Spleen (tissue), 11 donors: ENCODE results near the gene RDH11. TPM values are rescaled to one million over a fixed set of nuclear protein-coding genes. Genes with fewer than 3 reads are reported as not detected.

Source experiments
- DNase-seq: peaks from one replicate; pipeline ENCODE4 v3.0.0-alpha.2; 2020
- H3K27ac ChIP-seq, 8 donors: fragments of 200-600 bp; sonication (generic) in 7 of 8; 1 replicate in 4 of 8; 2 replicates in 4 of 8; pipeline versions ENCODE4 v1.5.0 to v1.8.0; 2016 to 2021; ENCODE audit warnings: inconsistent platforms in 4 of 8, mild to moderate bottlenecking in 4 of 8, moderate library complexity in 1 of 8
- H3K27me3 ChIP-seq, 7 donors: fragments of 200-600 bp; sonication (generic) in 6 of 7; replicated peaks in 1 of 7; 1 replicate in 4 of 7; 2 replicates in 3 of 7; pipeline versions ENCODE4 v1.5.0 to v1.8.0; 2016 to 2021; ENCODE audit warnings: inconsistent platforms in 3 of 7, mild to moderate bottlenecking in 1 of 7
- H3K36me3 ChIP-seq, 6 donors: fragments of 200-600 bp; sonication (generic) in 5 of 6; 1 replicate in 4 of 6; 2 replicates in 2 of 6; pipeline versions ENCODE4 v1.5.0 to v1.8.0; 2016 to 2021; ENCODE audit warnings: inconsistent platforms in 2 of 6
- H3K4me1 ChIP-seq, 6 donors: fragments of 200-600 bp; sonication (generic) in 5 of 6; 1 replicate in 3 of 6; 2 replicates in 3 of 6; pipeline versions ENCODE4 v1.5.0 to v1.8.0; 2016 to 2021; ENCODE audit warnings: inconsistent platforms in 3 of 6
- H3K4me3 ChIP-seq, 8 donors: fragments of 200-600 bp; sonication (generic) in 7 of 8; 1 replicate in 4 of 8; 2 replicates in 4 of 8; pipeline versions ENCODE4 v1.5.0 to v1.8.0; 2016 to 2021; ENCODE audit warnings: inconsistent platforms in 4 of 8, mild to moderate bottlenecking in 4 of 8, moderate library complexity in 2 of 8
- H3K9me3 ChIP-seq, 8 donors: fragments of 200-600 bp; sonication (generic) in 7 of 8; 1 replicate in 4 of 8; 2 replicates in 4 of 8; pipeline versions ENCODE4 v1.5.0 to v1.8.0; 2016 to 2021; ENCODE audit warnings: inconsistent platforms in 4 of 8
- POLR2A ChIP-seq, 3 donors: fragments of 450-650 bp; IDR thresholded peaks; one replicate each; pipeline ENCODE4 v1.5.1; 2017; ENCODE audit warnings: antibody characterized with exemption in 3 of 3, mild to moderate bottlenecking in 1 of 3
- POLR2AphosphoS5 ChIP-seq, 3 donors: sonication (generic); formaldehyde crosslinking; IDR thresholded peaks; one replicate each; pipeline ENCODE4 v1.5.1; 2017; ENCODE audit warnings: antibody characterized with exemption in 3 of 3
- WGBS, 5 donors: extraction: QIAGEN DNeasy Blood & Tissue Kit in 3 of 5; methylation state at CpG; one replicate each; pipeline versions ENCODE4 v1.1.5 to v1.1.7; 2013 to 2018; 5-methylcytosine and 5-hydroxymethylcytosine counted together
- intact Hi-C: fragments of 100-400 bp; cut with DNase I; formaldehyde crosslinking; loops from one replicate; pipeline ENCODE4 v1.15.0; 2023; ENCODE audit warnings: low total_unique reads
- polyA plus RNA-seq, 3 donors: library from polyadenylated mRNA; stranded (reverse); fragments of 200-250 nt; gene quantifications; one replicate each; pipeline ENCODE4 v1.2.1, GENCODE V29; 2013
- total RNA-seq, 7 donors: library from RNA; depleted of rRNA in 3 of 7; stranded (reverse); fragments of >200 nt in 3 of 7; fragmentation: NEBNext Ultra II Directional in 4 of 7; extraction: Animal tissue kit (Norgen Biotek cat#: 25700) in 4 of 7; gene quantifications; one replicate each; pipeline versions ENCODE4 v1.1.0 to v1.2.1, GENCODE V29; 2016 to 2021
- TF ChIP-seq, protein P1 (sequence below), 11 experiments: fragments of 200-600 bp in 7 of 11; fragments of 450-650 bp in 4 of 11; sonication (generic) in 4 of 11; IDR thresholded peaks in 8 of 11; conservative IDR thresholded peaks in 3 of 11; 1 replicate in 7 of 11; 2 replicates in 4 of 11; pipeline versions ENCODE4 v1.4.0 to v1.8.0; 2016 to 2021; ENCODE audit warnings: antibody characterized with exemption in 11 of 11, inconsistent platforms in 4 of 11, mild to moderate bottlenecking in 1 of 11
- donor health status: healthy with polysubstance abuse.
- donor health status: DM: no; HTN: no; CAD: no; lungs with moderate emphysema.
- donor health status: DM: no; HTN: no; CAD: no.
- donor health status: Bipolar disorder and iron deficiency.
- donor health status: healthy.
- donor health status: DM: no; HTN: no; CAD: no.
- donor health status: DM: yes; HTN: yes; CAD: no.

The RDH11 gene
- total and polyA plus RNA-seq, 10 donors, result 18.0 to 49.9 (median 31.0) TPM

DNA sequence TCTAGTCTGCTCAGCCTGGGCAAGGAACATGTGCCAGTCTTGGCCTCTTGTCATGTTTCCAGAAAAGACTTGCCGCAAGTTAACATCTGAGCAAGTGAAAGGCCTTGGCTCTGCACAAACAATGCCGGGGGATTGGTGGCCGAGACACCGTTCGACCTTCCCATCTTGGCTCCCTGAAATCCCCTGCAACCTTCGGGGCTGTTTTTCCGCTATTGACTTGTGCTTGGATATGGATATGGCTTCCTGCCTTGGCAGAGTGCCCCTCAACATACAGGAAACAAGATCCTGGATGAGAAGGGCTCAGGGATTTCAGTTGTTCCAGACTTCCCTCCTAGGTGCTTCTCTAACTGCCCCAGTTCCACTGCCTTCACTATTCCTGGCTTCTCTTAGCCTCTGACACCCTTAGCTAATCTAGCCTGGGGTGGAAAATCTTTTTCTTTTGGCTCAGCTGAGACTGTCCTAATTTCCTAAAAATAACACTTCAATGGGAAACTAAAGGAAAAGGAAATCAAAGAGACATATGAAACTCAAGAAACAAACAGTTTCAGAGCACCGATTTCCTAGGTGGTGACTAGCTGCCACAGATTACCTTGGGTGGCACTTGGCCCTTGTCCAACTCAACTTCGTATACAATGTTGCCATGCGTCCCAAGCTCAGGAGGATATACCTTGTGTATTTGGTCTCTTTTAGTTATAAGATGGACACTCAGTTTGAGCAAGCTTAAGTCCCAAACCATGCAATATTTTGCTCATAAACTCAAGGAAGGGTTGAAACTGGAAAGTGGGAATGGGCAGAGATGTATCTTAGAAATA lies 40.0 kb upstream of the RDH11 start:
- 76 to 87% (median 78%) methylated on average over 10 of the region's 10 CpGs for WGBS, 5 donors
- intact Hi-C loops, result no loop called here
- DNase-seq, result no peak

DNA sequence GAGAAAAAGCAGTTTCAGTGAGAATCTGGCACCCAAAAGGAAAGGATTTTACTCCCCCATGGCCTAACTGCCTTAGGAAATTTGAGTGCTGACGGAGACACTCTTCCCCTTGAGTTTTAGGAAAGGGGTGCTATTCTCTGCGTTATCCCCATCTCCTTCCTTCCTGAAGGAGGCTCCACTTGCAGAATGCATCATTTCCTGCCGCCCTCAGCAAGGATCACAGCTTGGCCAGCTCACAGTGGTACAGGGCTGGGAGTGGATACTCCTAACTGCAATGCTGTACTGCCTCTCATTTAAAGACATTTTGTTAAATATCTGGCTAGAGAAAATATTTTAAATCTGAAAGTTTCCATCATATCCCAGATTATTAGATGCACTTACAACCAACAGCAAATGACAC lies 39.1 kb upstream of the RDH11 start:
- Histone ChIP-seq H3K27me3 (no peaks in the 10 kb centered on the region), H3K4me1 (no peaks in the 10 kb centered on the region), H3K36me3 (no peaks in the 10 kb centered on the region), H3K4me3 (no peak overlapping the region), H3K27ac (peak overlapping the region in 4 of 8 donors; percentile 44 to 59 (median 52)), H3K9me3 (no peaks in the 10 kb centered on the region)
- no peak for TF ChIP-seq POLR2AphosphoS5 (IDR thresholded peaks at IDR 0.05)
- no peak for DNase-seq
- 40 to 73% (median 62%) methylated on average over 3 of the region's 3 CpGs for WGBS, 5 donors
- intact Hi-C loops, result no loop called here

More for the DNA sequence above, 40.0 kb upstream of the RDH11 start:
- Histone ChIP-seq H3K4me1 (no peaks in the 10 kb centered on the region), H3K4me3 (no peak overlapping the region), H3K27ac (peak overlapping the region in 5 of 8 donors; percentile 34 to 59 (median 48)), H3K9me3 (no peaks in the 10 kb centered on the region), H3K27me3 (no peaks in the 10 kb centered on the region), H3K36me3 (no peaks in the 10 kb centered on the region)
- TF ChIP-seq POLR2AphosphoS5 (IDR thresholded peaks at IDR 0.05), result peak in 2 of 3 donors; percentile 5 to 32
- no peak for TF ChIP-seq POLR2A (IDR thresholded peaks at IDR 0.05)
- TF ChIP-seq, protein P1, sequence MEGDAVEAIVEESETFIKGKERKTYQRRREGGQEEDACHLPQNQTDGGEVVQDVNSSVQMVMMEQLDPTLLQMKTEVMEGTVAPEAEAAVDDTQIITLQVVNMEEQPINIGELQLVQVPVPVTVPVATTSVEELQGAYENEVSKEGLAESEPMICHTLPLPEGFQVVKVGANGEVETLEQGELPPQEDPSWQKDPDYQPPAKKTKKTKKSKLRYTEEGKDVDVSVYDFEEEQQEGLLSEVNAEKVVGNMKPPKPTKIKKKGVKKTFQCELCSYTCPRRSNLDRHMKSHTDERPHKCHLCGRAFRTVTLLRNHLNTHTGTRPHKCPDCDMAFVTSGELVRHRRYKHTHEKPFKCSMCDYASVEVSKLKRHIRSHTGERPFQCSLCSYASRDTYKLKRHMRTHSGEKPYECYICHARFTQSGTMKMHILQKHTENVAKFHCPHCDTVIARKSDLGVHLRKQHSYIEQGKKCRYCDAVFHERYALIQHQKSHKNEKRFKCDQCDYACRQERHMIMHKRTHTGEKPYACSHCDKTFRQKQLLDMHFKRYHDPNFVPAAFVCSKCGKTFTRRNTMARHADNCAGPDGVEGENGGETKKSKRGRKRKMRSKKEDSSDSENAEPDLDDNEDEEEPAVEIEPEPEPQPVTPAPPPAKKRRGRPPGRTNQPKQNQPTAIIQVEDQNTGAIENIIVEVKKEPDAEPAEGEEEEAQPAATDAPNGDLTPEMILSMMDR (IDR thresholded peaks at IDR 0.05 in 8 of 11, conservative IDR thresholded peaks at IDR 0.05 in 3 of 11), result no peak

DNA sequence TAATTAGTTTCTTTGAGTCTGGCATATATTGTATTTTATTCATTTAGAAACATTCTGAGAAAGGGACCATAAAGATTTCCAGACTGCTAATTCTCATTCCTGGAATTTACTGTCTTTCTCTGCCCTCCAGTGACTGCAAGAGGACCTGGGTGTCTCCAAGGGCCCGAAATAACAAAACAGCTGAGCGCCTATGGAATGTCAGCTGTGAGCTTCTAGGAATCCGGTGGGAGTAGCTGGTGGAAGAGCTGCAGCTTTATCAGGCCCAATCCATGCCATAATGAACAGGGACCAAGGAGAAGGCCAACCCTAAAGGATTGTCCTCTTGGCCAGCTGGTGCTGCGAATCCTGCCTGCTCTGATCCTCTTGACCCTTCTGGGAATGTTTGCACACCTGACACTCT lies 38.1 kb upstream of the RDH11 start:
- Histone ChIP-seq H3K36me3 (no peaks in the 10 kb centered on the region), H3K27me3 (peaks cover 0 to 5% (median 0%) of the 10 kb centered on the region in 7 donors), H3K4me3 (no peak overlapping the region), H3K9me3 (no peaks in the 10 kb centered on the region), H3K27ac (peak overlapping the region in 1 of 8 donors; percentile 59), H3K4me1 (no peaks in the 10 kb centered on the region)
- intact Hi-C loops, result no loop called here
- 81 to 93% (median 89%) methylated on average over 4 of the region's 4 CpGs for WGBS, 5 donors
- no peak for DNase-seq
- TF ChIP-seq POLR2AphosphoS5 (IDR thresholded peaks at IDR 0.05) (no peak), POLR2A (IDR thresholded peaks at IDR 0.05) (no peak)
- TF ChIP-seq, protein P1 (IDR thresholded peaks at IDR 0.05 in 8 of 11, conservative IDR thresholded peaks at IDR 0.05 in 3 of 11), result no peak

DNA sequence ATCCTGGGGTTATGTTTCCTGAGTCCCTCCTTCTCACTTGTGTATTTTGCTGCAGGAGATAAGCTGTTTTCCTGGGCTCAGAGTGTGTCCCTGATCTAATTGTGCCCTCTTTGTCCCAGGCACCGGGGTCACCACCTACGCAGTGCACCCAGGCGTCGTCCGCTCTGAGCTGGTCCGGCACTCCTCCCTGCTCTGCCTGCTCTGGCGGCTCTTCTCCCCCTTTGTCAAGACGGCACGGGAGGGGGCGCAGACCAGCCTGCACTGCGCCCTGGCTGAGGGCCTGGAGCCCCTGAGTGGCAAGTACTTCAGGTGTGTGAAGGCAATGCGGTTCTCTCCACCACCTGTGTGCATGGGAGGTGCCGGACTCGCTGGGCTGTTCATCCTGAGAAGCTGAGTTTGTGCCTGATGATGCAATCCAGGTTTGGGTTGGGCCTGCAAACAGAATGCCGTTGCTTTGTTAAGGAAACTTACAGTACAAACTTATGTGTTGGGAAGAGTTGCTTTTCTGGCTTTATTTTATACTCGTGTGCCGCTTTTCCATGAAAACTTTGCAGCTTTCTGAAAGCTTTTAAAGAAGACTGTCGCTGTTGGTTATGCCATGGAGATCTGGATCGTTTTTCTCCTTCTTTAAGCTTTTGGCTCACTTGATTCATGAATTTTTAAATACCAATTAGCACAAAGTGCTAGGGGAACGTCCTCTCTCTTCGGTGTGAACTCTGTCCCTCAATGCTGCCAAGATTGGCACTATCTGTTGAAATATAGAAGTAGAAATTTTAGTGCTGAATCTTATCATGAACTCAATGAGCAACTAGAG lies 33.7 kb upstream of the RDH11 start:
- no peak for TF ChIP-seq POLR2A (IDR thresholded peaks at IDR 0.05)
- TF ChIP-seq POLR2AphosphoS5 (IDR thresholded peaks at IDR 0.05), result no peak
- TF ChIP-seq, protein P1 (IDR thresholded peaks at IDR 0.05 in 8 of 11, conservative IDR thresholded peaks at IDR 0.05 in 3 of 11), result no peak
- no peak for DNase-seq
- 78 to 85% (median 82%) methylated on average over 19 to 21 of the region's 21 CpGs for WGBS, 5 donors

More for the DNA sequence above, 33.7 kb upstream of the RDH11 start:
- intact Hi-C loops, result no loop called here
- H3K27me3 ChIP-seq, result peaks cover 0 to 25% (median 0%) of the 10 kb centered on the region in 7 donors
- H3K4me3 ChIP-seq, result no peak overlapping the region
- no peaks in the 10 kb centered on the region for H3K4me1 ChIP-seq
- H3K9me3 ChIP-seq, result no peaks in the 10 kb centered on the region
- no peak overlapping the region for H3K27ac ChIP-seq
- no peaks in the 10 kb centered on the region for H3K36me3 ChIP-seq
